ENCODE data around the gene PIP5K1A.

Gene PIP5K1A, protein sequence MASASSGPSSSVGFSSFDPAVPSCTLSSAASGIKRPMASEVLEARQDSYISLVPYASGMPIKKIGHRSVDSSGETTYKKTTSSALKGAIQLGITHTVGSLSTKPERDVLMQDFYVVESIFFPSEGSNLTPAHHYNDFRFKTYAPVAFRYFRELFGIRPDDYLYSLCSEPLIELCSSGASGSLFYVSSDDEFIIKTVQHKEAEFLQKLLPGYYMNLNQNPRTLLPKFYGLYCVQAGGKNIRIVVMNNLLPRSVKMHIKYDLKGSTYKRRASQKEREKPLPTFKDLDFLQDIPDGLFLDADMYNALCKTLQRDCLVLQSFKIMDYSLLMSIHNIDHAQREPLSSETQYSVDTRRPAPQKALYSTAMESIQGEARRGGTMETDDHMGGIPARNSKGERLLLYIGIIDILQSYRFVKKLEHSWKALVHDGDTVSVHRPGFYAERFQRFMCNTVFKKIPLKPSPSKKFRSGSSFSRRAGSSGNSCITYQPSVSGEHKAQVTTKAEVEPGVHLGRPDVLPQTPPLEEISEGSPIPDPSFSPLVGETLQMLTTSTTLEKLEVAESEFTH

GRCh38 chr1:151198254-151199127 lies at the start of gene PIP5K1A:
Gene PIP5K1A, plus strand, starts transcription at chr1:151198552. Its CDS starts 445 bp downstream, at chr1:151198997.
- peak; percentile 96 for DNase-seq (ENCODE audit: extremely low read depth, low read depth)
- TF ChIP-seq, protein P1, sequence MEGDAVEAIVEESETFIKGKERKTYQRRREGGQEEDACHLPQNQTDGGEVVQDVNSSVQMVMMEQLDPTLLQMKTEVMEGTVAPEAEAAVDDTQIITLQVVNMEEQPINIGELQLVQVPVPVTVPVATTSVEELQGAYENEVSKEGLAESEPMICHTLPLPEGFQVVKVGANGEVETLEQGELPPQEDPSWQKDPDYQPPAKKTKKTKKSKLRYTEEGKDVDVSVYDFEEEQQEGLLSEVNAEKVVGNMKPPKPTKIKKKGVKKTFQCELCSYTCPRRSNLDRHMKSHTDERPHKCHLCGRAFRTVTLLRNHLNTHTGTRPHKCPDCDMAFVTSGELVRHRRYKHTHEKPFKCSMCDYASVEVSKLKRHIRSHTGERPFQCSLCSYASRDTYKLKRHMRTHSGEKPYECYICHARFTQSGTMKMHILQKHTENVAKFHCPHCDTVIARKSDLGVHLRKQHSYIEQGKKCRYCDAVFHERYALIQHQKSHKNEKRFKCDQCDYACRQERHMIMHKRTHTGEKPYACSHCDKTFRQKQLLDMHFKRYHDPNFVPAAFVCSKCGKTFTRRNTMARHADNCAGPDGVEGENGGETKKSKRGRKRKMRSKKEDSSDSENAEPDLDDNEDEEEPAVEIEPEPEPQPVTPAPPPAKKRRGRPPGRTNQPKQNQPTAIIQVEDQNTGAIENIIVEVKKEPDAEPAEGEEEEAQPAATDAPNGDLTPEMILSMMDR (IDR thresholded peaks at IDR 0.05; ENCODE audit: low read depth, low read length): no peak

DNA sequence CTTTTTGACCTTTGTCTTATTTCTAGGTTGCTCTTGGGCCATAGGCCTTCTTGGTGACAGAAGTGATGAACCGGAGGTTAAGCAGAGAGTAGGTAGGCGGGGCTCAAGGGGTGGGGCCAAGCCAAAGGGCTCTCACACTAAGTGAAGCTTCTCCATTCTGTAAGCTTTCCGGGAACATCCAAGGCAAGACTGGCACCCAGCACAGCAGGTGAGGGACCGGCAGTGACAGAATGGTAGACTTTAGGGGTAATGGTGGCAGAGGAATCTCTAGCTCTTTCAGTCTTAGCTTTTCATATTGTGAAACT lies 41.9 kb upstream of the PIP5K1A start, which contains the start of gene TNFAIP8L2:
TSS of gene TNFAIP8L2 (plus strand) at position 135 of the 305 bp plus-strand sequence. CDS start 2,049 bp downstream, outside the sequence.
- no peak for DNase-seq (ENCODE audit: extremely low read depth, low read depth)
- TF ChIP-seq, protein P1 (IDR thresholded peaks at IDR 0.05; ENCODE audit: low read depth, low read length): no peak

DNA sequence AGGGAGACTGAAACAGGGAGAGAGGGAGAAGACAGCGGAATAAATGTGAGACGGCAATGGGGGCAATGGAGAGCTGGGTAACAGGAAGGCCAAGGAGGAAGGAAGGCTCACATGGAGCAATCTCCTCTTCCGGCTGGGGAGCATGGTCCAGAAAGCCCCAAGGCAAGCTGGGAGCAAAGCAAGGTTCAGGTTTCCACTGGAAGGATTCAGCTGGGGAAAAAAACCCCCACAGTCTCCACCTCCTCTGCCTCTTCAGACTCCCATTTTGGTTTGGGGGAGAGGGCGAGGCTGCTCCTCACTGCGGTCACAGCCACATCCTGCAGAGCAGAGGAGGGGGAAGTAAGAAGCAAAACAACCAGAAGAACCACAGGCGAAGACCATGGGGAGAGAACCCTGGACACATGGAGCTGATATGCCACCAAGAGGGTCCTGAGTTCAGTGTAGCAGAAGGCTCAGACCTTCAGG lies 41.3 kb upstream of the PIP5K1A start:
- TF ChIP-seq, protein P1 (IDR thresholded peaks at IDR 0.05; ENCODE audit: low read depth, low read length): no peak
- DNase-seq (ENCODE audit: extremely low read depth, low read depth): no peak

GRCh38 chr1:151158326-151158725 lies 40.0 kb upstream of the PIP5K1A start:
- TF ChIP-seq, protein P1 (IDR thresholded peaks at IDR 0.05; ENCODE audit: low read depth, low read length): no peak
- no peak for DNase-seq (ENCODE audit: extremely low read depth, low read depth)

DNA sequence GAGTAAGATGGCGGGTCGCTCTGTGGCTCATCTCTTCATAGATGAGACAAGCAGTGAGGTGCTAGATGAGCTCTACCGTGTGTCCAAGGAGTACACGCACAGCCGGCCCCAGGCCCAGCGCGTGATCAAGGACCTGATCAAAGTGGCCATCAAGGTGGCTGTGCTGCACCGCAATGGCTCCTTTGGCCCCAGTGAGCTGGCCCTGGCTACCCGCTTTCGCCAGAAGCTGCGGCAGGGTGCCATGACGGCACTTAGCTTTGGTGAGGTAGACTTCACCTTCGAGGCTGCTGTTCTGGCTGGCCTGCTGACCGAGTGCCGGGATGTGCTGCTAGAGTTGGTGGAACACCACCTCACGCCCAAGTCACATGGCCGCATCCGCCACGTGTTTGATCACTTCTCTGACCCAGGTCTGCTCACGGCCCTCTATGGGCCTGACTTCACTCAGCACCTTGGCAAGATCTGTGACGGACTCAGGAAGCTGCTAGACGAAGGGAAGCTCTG lies 39.6 kb upstream of the PIP5K1A start:
- TF ChIP-seq, protein P1 (IDR thresholded peaks at IDR 0.05; ENCODE audit: low read depth, low read length): no peak
- DNase-seq (ENCODE audit: extremely low read depth, low read depth): no peak

GRCh38 chr1:151159373-151159772 lies 39.0 kb upstream of the PIP5K1A start:
- no peak for DNase-seq (ENCODE audit: extremely low read depth, low read depth)
- TF ChIP-seq, protein P1 (IDR thresholded peaks at IDR 0.05; ENCODE audit: low read depth, low read length): no peak
